A549 (cell line): ENCODE data around the gene ISCU.

ENCODE experiments used
- CBX8 ChIP-seq: fragments of 200-600 bp; sonication (generic); IDR thresholded peaks from 2 replicates; pipeline ENCODE4 v1.6.1; 2016
- CTCF ChIP-seq: fragments of >200 bp; sonication (Bioruptor Twin); formaldehyde crosslinking; IDR thresholded peaks from 3 replicates; pipeline ENCODE4 v1.5.1; 2016
- NFE2L2 ChIP-seq: fragments of 150-350 bp; conservative IDR thresholded peaks from 2 replicates; pipeline ENCODE4 v1.6.1; 2014; ENCODE audit warnings: low read length
- POLR2A ChIP-seq: IDR thresholded peaks from 2 replicates; pipeline ENCODE4 v1.6.1; 2012; ENCODE audit warnings: mild to moderate bottlenecking, low read length
- RAD21 ChIP-seq, 2 experiments: fragments of >200 bp in 1 of 2; sonication (Bioruptor Twin) in 1 of 2; formaldehyde crosslinking in 1 of 2; IDR thresholded peaks in 1 of 2; conservative IDR thresholded peaks in 1 of 2; 2 replicates in 1 of 2; 3 replicates in 1 of 2; pipeline ENCODE4 v1.6.1; 2012 to 2018; ENCODE audit warnings: inconsistent platforms in 1 of 2

GRCh38 chr12:108600702-108601007 lies 38.3 kb downstream of the ISCU start:
- TF ChIP-seq CTCF (no peak), CBX8 (no peak), RAD21 (conservative IDR thresholded peaks at IDR 0.05 in 1 of 2, IDR thresholded peaks at IDR 0.05 in 1 of 2) (no peak), NFE2L2 (no peak), POLR2A (no peak)
